GM19240 (cell line): ENCODE results near the gene SARDH.
"Not testable (repeated sequence)": the region's sequence is repeated elsewhere in the genome, so short reads cannot be mapped to it uniquely, and the experiment has no call there.

Experiments
- DNase-seq: peaks from one replicate; pipeline ENCODE4 v3.0.0; 2011; ENCODE audit warnings: low spot score; ENCODE audit not compliant: insufficient read length

Gene SARDH

DNA sequence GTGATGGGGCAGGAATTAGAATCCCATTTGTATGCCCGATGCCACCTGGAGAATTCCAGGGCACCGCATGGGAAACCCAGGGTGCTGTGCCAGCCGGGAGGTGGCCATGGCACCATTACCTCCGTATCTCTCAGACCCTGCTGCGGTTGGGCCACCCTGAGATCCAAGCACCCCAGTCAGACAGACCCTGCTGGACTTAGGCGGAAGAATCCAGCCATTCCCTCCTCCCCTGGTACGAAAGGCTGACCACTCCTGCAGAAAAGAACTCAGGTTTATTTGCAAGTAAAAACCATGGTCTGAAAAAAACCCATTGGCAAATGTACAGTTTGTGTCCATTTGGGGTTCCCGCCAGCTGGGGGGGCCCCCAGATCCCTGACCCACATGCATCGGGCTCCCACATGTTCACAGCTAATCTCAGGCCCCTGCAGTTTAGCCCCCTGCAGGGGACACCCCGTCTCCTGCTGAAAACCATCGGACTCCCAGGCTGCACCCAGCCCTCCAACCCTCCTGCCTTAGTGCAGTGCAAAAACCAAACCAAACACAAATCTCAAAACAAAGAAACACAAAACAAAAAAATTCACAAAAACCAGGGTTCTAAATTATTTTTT lies 23.6 kb upstream of the SARDH start:
- no peak for DNase-seq

- no peak for DNase-seq
Measured at GRCh38 chr9:133760713-133761290, 22.6 kb upstream of the SARDH start.

GRCh38 chr9:133759946-133760345 lies 21.8 kb upstream of the SARDH start:
- no peak for DNase-seq

DNA sequence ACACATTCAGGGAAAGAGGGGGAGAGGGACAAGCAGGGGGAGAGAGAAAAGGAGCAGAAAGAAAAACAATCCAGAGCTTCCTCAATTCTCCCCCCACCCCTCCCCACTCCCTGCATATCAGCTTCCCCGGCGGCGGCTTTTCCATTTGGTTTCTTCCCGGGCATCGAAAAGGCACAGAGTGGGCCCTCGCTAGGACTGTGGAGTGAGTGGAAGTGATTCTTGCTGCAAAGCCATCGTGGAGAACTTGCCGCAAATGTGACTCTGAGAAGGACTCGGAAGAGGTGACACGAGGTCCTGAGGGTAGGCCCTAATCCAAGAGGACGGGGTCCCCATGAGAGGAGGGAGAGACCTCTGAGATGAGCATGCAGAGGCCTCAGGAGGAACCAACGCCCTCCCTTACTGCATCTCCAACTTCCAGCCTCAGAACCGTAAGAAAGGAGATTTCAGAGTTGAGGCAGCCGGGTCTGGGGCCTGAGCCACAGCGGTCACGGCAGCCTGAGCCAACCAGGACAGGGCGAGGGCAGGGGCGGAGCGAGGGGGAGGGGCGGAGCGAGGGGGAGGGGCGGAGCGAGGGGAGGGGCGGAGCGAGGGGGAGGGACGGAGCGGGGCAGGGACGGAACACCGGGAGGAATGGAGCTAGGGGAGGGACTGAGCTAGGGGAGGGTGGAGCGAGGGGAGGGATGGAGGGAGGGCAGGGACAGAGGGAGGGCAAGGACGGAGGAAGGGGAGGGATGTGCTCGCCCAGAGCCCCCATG lies 21.2 kb upstream of the SARDH start:
- no peak for DNase-seq

- no peak for DNase-seq
Measured at GRCh38 chr9:133758228-133758627, 20.1 kb upstream of the SARDH start.

GRCh38 chr9:133754688-133755227 lies 16.6 kb upstream of the SARDH start:
- no peak for DNase-seq

- no peak for DNase-seq
Measured at GRCh38 chr9:133754187-133754586, 16.0 kb upstream of the SARDH start.

GRCh38 chr9:133752739-133753446 lies 14.7 kb upstream of the SARDH start:
- DNase-seq = no peak

DNA sequence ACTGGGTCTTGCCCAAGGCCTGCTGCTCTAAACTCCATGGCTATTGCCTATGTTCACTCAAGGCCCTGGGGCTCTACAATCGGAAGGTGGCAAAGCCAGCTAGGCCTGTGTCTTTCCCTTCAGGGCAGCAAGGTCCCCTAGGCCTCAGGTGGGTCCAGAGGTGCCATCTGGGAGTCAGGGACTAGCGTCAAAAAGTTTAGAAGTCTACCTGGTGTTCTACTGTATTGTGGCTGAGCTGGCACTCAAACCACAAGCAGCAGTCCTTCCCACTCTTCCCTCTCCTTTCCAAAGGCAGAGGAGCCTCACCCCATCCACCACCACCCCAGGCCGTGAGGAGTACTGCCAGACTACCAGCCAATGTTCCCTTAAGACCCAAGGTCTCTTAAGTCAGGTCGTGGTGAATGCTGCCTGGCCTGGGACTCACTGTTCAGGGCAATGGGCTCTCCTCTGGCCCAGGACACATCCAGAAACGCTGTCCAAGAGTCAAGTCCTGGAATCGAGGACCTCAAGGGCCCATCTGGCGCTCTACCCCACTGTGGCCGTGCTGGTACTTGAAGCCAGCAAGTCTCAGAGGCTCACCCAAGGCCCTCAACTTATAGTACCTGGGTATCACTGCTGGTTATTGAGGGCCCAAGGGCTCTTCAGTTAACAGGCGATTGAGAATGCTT lies 13.0 kb upstream of the SARDH start:
- no peak for DNase-seq

DNA sequence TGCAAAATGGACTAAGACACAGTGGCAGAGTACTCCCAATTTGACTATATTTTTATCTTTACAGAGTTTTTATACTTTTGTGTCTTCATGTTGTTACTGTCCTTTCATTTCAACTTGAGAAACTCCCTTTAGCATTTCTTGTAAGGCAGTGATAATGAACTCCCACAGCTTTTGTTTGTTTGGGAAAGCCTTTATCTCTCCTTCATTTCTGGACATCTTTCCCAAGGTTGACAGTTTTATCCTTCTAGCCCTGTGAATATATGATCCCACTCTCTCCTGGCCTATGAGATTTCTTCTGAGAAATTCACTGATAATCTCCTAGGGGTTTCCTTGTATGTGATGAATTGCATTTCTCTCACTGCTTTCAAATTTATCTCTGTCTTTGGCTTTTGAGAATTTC lies 9.2 kb upstream of the SARDH start:
- no peak for DNase-seq

- not testable (repeated sequence) for DNase-seq
Measured at GRCh38 chr9:133744528-133744927, 6.4 kb upstream of the SARDH start.

DNA sequence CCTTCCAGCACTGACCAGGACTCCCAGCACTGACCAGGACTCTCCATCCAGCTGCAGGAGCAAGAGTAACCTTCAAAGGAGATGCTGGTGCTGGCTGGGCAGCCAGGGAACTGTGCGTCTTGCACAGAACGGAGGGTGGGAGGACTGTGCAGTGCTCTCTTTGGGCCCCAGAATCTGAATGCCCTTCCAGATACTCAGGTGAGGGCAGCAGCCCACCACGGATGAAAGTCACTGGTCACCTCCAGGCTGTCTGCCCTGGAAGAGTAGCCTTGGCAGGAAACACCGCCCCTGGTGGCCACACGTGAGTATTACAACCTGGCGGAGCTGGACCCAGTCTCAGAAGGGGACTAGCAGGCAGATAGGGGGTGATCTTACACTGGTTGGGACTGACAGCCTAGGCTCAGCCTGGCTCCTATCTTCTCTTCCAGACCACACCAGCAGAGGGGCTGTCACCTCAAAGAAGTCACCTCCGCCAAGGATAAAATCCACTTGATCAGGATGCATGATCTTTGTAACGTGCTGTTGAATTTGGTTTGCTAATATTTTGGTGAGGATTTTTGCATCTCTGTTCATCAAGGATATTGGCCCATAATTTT lies 4.8 kb upstream of the SARDH start:
- DNase-seq = peak; percentile 91

GRCh38 chr9:133742251-133742650 lies 4.1 kb upstream of the SARDH start:
- no peak for DNase-seq

DNA sequence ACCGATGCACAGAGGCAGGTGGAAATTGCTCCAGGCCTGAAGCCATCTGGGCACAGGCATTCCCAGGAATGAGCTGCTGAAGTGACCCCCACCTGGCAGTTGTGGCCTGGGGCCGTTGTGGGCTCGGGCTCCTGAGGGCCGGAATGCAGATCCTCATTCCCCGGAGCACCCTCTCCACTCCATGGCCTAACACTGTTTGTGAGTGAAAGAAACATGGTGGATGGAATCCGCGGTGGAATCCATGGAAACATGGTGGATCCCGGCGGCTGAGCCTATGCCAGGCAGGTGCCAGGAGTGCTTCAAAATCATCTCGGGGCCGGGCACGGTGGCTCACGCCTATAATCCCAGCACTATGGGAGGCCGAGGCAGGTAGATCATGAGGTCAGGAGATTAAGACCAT lies 3.6 kb upstream of the SARDH start:
- DNase-seq = no peak

- no peak for DNase-seq
Measured at GRCh38 chr9:133740911-133741310, 2.8 kb upstream of the SARDH start.

GRCh38 chr9:133739408-133740280 lies 1.5 kb upstream of the SARDH start:
- no peak for DNase-seq

DNA sequence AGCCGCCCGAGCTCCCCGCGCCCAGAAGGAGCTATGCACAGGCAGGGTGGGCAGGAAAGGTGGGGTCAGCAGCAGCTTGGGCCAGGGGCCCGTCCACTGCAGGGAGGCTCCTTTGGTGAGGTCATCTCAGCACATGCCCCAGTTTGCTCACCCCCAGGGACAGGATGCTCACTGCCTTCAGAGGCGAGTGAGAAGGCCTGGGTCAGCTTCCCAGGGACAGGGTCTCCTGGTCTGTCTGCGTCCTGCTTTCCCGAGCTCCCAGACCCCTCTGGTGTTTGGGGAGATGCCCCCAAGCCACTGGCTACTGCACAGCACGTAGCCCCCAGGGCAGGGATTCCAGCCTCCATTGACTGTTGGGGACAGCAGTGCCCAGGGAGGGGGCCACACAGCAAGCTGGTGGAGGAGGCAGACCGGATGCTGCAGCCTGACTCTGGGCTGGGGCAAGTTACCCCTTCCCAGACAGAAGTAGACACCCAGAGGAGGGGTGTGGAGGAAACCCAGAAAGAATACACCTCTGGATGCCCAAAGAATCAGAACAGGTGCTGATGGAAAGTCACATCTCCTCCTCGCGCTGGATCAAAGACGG lies 581 bp upstream of the SARDH start:
- DNase-seq = no peak

DNA sequence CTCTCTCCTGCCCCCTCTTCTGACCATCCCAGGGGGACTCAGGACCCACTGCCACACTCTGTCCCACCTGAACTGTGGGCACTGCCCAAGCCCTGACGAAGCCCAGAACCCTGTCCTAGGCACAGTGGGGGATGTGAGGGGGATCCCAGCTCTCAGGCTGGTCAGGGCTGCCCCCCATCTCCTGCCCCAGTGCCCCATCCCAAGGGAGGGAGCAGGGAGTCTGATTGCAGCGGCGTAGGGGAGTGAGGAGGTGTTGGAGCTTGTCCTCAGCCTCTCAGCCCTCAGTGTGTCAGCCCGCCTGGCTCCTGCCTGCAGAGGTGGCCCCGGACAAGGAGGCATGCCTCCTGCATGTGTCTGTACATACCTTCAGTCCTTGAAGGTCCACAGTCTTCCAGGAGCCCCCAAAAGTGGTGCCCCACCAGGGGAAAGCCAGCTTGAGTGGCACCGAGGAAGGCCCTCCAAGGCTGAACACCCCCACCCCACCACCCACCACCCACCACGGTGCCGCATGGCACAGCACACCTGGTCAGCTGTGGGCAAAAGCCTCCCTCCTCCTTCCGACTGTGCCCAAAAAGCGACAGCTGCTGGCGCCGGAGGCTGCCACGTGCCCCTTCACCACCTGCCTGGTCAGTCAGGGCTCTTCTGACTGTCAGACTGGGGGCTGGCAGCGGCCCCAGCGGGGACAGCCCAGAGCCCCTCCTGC lies 930 bp downstream of the SARDH start:
- no peak for DNase-seq

DNA sequence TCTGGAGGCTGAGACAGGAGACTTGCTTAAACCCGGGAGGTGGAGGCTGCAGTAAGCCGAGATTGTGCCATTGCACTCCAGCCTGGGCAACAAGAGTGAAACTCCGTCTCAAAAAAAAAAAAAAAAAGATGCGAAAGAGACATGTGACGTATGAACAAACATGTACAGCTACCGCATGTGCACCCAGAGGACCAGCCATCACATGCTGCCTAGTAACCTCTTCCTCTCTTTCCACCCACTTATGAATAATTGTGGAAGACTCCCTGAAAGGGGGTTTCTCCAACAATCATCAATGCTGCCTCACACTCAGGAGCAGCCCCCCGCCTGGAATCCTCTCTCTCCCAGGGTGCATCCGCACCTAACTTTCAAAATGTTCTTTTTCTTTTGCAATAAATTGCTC lies 2.2 kb downstream of the SARDH start:
- no peak for DNase-seq
